Measurements from ENCODE around the gene ITGA2.

The ITGA2 gene

DNA sequence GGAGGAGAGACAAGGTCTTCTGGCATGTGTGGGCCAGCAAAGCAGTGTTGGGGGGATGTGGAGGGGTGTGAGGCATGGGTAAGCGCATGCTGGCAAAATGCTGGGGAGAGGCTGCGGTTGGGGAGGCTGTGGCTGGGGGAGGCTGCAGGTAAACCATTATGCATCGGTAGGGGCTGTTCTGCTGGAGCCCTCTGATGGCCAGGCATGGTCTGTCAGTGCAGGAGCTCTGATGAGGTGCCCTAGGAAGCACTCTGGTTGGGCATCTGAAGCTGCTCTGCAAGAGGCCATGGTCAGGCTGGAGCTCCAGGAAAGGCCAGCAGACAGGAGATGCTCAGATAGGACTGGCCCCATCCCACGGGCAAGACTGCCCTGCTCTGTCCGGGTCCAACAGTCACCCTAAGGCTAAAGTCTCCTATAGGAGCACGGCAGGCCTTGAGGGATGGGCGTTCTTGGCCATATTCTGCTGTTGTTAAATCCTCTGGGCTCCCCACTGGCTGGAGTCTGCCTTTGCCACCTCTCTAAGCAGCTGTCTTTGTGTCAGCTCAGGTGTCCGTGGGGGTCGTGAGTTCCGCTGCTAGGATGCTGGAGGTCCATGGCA is 28.7 kb downstream of the ITGA2 start:
- no peak for DNase-seq (ENCODE audit: low read depth)

DNA sequence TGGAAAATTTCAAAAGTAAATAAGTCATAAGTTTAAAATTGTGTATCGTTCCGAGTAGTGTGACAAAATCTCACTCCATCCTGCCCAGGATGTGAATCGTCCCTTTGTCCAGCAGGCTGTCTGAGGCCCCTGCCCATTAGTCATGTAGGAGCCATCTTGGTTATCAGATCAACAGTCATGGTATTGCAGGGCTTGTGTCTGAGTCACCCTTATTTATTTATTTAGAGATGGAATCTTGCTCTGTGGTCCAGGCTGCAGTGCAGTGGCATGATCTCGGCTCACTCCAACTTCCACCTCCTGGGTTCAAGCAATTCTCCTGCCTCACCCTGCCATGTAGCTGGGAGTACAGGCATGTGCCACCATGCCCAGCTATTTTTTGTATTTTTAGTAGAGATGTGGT is 30.2 kb downstream of the ITGA2 start:
- DNase-seq (ENCODE audit: low read depth): no peak

DNA sequence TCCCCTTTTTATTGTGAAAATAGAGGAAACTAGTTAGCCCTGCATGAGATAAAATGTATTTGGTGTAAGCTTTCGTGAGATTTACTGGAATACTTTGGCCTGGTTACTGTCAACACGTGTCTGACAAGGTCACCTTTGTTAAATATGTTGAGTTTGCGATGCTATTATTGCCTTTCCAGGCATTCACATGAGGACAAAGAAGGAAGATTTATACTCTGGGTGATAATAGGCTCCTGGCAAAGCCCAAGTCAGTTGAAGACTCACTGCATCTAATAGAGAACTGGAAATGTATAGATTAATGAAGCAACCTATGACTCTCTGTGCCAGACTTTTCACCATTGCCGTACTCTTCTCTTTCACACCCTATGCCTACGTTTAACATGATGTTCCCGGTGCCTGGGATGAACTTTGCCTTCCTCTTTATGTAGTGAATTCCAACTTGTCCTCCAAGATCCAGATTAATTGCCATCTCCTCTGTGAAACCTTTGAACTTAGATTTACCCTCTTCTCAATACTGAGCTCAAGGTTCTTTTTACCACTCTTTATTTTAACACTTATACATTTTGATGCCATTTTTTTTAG is 33.9 kb downstream of the ITGA2 start:
- DNase-seq (ENCODE audit: low read depth): no peak

DNA sequence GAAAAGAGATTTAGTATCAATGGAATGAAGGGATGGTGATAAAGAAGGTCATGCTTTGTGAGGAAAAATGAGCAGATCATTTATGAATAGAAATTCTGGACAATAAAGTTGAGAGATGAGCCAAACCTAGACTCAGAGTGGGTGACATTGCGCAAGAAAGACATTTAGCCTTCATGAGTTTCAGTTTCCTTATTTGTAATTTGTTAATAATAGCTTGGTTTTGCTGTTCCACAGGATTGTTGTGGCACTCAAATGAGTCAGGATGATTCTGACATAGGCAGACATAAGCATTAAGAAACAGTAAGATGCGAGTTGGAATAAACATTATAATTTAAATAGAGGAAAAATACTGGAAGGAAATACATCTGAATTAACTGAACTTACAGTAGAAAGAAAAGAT is 34.8 kb downstream of the ITGA2 start:
- DNase-seq (ENCODE audit: low read depth): no peak

DNA sequence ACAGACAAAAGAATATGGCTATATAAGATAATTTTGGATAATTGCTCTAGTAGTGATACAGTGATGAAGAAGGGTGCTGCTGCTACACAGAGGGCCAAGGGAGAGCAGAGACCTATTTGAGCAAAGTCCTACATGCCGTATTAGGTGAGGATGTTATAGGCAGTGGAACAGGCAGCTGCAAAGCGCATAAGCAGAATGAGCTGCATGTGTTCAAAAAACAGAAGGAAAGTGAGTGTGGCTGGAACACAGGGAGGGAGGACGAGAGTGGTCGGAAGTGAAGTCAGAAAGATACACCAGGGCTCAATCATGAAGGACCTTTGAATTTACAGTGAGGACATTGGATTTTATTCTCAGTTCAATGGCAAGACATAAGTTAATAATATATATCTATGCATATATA is 35.4 kb downstream of the ITGA2 start:
- DNase-seq (ENCODE audit: low read depth): no peak

DNA sequence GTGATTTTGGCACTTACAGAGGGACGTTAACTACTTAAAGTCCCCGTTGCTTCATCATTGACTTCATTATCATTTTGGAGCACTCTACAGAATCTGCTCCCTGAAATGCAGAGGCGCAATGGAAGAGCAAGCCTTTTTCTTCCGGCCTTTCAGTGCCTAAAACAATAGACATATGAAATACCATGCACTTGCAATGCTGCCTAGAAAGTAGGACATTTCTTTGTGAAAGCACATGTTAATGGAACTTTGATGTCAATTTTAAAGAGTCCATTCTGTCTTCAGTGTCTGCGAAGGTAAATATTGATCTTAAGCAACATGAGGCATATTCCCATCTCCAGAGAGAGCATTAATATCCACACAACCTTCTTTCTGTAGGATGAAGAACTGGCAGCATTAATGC is 36.3 kb downstream of the ITGA2 start:
- no peak for DNase-seq (ENCODE audit: low read depth)

DNA sequence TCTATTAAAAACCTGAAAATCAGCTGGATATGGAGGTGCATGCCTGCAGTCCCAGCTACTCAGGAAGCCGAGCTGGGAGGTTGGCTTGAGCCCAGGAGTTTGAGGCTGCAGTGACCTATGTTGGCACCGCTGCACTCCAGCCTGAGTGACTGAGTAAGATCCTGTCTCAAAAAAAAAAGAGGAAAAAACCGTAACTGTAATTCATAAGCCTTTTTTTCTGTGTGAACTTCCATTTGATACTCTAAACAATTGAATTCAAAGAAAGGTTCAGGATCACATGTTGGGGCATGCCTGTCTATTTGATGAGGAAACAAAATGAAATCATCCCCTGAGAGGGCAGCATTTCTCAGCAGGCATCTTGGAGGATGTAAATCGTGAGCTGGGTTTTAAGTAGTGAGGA is 38.8 kb downstream of the ITGA2 start:
- DNase-seq (ENCODE audit: low read depth): no peak

DNA sequence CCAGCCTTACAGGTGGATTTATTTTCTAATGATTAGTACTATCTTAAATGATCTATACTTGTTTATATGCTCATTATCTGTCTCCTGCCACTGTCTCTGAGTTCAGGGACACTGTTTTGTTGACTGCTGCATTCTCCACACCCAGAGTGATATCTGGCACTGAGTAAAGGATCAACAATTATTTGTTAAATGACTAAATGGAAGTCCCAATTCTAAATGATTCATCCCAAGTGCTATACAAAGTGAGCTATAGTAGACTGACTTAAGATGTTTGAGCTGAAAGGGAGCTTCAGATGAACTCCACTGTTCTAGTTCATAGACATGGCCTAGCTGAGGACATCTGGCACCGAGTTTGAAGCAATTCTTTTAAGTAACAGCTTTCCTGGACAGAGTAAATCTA is 40.5 kb downstream of the ITGA2 start:
- no peak for DNase-seq (ENCODE audit: low read depth)

DNA sequence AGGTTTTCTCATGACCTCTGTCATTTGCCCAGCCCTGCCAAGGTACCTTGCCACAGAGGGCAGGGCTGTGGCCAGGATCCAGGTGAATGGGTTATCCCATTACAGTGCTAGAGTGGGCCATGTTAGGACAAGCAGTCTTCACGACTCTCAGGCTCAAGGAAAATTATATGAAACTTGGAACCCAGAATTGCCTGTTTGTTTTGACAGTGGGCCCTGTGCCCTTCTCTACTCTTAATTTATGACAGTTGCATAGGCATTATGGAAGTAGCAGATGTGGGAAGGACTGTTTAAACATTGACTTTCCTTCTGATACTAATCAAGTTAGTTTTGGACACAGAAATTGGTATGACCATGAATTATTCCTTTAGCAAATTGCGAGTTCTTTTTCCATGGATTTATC is 41.7 kb downstream of the ITGA2 start:
- DNase-seq (ENCODE audit: low read depth): no peak

DNA sequence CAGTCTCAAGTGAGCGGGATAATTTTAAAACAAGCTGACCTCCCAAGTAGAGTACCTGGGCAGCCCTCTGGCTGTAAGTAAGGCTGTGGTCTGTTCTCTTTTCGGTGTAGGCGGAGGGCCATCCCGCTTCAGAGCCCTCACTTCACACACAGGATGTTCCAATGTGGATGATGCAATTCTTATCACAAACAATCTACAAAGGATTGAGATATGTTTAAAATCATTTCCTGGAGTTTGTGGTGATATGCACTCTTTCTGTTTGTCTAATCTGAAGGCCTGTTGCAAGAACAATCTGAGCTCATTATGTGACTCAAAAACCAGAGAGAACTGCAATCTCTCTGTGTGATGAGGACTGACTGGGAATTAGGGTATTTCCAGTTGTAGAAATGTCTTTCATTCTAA is 42.5 kb downstream of the ITGA2 start:
- no peak for DNase-seq (ENCODE audit: low read depth)

DNA sequence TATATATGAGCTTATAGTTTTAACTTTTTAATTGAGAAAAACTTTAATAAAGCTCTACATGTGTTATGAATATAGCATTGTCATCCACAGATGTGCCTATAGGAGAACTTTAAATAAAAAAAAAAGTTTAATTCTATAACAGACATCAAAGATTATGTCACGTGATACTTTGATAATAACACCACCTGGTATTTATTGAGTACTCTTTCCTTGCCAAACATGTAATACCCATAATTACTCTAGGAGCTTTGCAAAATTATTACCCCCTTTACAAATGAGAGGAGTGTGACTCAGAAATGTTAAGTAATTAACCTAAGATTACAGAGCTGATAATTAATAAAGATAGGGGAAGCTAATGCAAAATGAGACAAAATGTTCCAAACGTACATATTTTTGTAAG is 43.0 kb downstream of the ITGA2 start:
- no peak for DNase-seq (ENCODE audit: low read depth)

DNA sequence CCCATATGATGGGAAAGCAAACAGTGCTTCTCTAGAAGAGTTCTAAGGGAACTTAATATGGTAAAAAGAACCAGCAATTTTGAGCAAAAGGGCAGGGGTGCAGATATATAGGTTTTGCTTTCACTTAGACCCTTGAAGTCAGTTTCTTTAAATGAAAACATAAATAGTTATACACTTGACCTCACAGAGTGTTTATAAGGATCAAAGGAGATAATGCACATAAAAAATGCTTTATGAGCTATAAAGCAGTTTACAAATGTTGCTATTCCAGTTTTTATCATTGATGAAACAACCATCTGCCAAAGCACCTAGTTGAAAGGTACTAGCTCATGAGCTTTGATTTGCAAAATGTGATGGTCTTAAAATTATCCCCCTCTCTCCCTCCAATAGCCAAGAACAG is 45.7 kb downstream of the ITGA2 start:
- no peak for DNase-seq (ENCODE audit: low read depth)

DNA sequence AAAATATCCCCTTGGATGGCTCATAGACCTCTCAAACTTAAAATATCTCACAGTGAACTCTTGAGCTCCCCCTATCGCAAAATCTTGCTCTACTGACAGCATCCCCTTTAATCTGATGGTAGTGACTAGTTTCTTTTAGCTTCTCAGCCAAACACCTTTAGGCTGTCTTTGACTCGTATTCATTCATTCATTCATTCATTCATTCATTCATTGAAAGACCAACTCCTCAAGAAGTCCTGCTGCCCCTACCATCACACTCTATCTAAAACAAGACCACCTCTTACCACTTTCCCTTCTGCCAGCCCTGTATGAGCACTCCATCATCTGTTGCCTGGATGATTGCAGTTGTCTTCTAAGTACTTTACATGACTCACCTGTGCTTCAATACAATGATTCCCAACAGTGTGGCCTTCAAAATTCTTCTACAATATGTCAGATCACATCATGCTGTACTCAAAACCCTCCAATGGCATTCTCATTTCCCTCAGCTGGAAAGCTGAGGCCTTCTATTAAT is 46.8 kb downstream of the ITGA2 start:
- DNase-seq (ENCODE audit: low read depth): no peak

DNA sequence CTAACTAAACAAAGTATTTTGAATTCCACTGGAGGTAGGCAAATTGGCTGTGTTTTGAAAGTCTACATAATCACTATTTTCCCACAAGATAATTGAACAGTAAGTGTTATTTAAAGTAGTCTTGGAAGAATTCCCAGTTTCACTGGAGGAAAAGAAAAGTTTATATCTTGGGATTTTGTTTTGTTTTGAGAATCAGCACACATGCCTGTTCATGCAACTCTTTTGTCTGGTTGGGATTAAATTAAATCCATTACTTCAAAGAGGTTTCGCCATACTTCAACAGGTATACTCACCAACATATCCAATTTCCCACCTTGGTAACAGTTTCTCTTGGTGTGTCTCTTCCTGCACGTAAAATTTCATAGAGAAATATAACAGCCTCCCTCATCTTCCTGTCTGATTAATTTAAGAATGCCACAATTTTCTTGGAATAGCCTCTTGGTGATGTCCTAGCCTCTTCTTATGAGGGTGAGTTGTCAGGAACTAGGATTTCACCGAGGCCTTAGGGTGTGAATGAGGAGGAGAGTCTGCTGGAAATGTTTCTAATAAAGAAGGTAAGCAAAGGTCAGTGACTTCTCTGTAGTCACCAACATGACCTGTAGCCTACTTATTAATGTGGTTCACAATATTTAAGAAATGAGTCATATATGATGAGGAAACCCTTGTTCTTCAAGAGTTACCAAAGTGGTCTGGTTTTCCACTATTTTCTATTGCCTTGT is 48.1 kb downstream of the ITGA2 start:
- no peak for DNase-seq (ENCODE audit: low read depth)

DNA sequence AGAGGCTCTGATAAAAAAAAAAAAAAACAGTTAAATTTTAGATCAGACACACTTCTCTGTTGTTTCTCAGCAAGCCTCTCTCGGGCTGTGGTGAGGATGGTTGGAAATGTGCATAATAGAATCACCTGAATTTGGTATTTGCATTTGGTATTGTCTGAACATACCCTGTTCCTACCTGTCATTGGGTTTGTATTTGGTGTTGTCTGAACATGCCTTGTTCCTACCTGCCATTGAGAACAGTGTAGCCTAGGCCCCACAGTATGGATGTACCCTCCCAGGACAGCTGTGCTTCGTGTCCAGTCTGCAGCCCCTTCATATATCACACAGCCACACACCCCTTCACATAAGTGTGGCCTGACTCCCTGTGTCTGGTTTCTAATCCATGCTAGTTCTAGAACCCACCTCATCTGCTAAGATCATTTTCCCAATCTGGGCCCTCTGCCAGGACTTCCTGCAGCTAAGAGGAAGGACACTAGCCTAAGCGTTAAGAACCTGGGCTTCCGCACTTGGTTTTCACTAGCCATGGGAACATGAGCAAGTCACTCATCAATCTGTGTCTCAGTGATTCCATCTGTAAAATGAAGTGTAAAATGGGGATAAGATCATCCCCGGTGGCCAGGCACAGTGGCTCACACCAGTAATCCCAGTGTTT is 49.2 kb downstream of the ITGA2 start:
- DNase-seq (ENCODE audit: low read depth): no peak

DNA sequence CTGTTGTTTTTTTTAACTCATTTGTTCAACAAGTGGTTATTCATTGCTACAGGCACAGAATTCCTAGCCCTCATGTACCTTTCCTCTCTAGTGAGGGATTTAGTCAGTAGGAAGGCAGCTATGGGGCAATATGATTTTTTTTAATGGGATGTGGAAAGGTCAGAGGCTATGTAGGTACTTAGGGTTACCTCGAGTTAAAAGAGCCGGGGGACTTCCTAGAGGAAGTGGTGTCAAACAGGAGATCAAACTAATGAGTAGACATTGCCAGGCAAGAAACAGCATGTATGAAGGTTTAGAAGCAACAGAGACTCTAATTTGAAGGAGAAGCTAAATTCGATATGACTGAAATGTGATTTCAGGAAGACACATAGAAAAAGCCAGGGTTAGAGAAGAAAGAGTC is 50.7 kb downstream of the ITGA2 start:
- DNase-seq (ENCODE audit: low read depth): no peak

DNA sequence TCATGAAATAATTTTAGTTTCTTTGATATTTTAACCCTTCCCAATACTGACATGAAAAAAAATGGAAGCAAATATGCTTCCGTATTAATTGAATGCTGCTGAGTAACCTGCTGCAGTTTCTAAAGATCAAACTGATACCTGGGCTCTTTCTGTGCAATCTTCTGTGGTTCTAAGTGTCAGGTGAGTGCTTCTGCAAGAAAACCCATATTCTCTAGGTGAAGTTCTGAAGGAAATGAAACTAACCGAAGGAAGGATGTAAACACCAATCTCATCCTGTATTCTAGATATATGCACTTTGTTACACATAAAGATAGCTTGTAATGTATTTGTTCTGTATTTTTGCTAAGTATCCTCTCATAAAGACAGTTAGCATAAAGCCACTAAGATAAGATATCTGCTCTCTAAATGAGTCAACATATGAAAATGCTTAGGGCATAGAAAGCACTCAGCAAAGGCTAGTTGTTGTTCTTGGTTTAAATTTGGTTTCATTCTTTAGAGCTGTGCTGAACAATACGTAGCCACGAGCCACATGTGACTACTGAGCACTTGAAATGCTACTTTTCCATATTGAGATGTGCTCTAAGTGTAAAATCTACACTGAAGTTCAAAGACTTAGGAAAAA is 52.0 kb downstream of the ITGA2 start:
- DNase-seq (ENCODE audit: low read depth): no peak

DNA sequence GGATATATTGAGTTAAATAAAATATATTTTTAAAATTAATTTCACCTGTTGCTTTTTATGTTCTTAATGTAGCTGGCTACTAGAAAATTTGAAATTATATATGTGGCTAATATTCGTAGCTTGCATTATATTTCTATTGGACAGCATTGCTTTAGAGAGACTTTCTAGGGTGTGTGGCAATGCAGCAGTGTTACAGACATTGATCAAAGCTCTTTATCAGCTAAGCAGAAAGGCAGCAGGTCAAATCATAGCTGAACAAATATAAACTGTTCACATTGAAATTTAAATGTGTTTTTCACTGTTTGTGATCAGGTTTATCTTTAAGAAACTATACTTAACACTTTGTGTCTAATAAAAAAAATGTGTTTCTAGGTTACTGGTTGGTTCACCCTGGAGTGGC is 52.6 kb downstream of the ITGA2 start:
- DNase-seq (ENCODE audit: low read depth): no peak

DNA sequence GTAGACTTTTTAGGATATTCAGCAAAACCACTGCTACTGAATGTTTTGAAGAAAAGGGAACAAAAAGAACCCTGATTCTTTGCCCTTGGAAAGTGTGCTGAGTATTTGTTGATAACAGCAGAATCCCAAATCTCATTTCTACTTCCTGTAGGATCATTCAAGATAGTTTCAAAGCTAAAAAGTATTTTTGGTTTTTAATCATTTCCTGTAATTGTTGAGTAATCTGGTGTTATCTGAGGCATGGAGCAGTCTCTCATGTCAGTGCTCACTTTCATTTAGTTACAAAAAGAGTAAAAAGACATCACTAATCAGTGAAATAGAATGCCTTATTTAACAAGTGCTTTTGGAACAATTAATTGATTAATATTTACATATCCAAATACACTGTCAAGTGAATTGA is 56.1 kb downstream of the ITGA2 start:
- no peak for DNase-seq (ENCODE audit: low read depth)

DNA sequence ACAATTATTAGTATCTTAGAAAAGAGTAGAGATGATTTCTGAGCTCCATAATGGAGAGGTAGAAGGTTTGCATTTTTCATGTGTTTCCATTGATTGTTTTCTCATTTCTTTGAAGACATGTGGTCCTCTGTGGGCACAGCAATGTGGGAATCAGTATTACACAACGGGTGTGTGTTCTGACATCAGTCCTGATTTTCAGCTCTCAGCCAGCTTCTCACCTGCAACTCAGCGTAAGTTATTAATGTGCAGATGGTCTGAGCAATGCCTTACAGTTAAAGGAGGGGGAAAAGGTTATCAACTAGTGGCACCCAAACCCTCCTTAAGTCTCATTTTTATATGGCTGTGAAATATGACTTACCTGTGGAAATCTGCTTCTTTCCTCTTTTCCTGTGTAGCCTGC is 59.1 kb downstream of the ITGA2 start:
- DNase-seq (ENCODE audit: low read depth): no peak

DNA sequence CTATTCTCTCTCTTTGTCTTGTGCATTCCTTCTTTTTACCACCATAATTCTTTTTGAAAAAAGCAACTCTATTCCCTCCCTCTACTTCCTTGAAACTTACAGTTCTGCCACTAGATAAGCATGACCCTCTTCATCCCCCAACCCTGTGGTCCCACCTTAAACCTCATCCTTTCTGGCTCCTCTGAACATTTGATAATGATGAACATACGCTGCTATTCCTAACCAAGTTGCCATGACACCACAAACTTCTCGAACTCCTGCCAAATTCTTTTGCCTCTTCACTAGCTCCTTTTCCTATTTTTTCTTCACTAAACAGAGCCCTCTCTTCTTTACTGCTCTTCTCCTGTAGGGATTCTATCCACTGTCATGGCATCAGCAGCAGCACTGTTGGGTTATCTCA is 63.3 kb downstream of the ITGA2 start:
- DNase-seq (ENCODE audit: low read depth): no peak

DNA sequence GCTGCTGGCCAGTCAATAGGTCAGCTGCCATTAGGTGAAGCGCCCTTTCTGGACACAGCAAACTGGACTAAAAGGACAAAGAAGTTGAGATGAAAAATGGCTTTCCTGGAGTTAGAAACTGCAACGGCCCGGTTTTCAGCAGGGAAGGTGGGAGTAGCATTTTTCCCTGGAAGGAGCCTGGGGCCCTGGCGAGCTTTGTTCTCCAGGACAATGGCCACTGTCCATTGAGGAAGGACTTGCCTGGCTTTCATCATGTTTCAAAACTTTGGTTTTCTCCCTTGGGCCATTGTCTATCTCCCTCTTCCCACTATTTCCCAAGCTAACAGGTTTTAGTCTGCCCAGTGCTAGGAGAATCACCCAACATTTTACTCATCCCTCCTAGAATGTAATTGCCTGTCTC is 64.2 kb downstream of the ITGA2 start:
- no peak for DNase-seq (ENCODE audit: low read depth)

DNA sequence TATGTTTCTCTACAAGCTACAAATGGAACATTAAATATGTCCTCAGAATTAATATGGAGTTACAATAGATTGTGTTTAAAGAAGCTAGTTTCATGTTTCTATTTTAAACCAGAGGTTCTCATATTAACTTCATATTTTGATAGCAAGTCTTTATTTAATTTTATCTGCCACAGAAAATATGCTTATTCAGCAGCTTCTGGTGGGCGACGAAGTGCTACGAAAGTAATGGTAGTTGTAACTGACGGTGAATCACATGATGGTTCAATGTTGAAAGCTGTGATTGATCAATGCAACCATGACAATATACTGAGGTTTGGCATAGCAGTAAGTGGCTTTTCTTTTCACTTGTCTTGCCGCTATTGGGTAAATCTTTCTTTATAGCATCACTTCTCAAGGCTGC is 66.2 kb downstream of the ITGA2 start:
- no peak for DNase-seq (ENCODE audit: low read depth)
